HepG2 (cell line): ENCODE data around the gene INPP5E. TPM values are rescaled to one million over a fixed set of nuclear protein-coding genes. Genes with fewer than 3 reads are reported as not detected.

Experiments
- AKAP8 ChIP-seq: sonication (generic); formaldehyde crosslinking; IDR thresholded peaks from 2 replicates; pipeline ENCODE4 v1.5.1; 2020; ENCODE audit warnings: mild to moderate bottlenecking, missing genetic modification reagents
- ARNT ChIP-seq: fragments of 450-650 bp; IDR thresholded peaks from 2 replicates; pipeline ENCODE4 v1.6.1; 2017
- EZH2 ChIP-seq: conservative IDR thresholded peaks from 2 replicates; pipeline ENCODE4 v1.6.1; 2012; ENCODE audit warnings: mild to moderate bottlenecking, low read depth, low read length, moderate library complexity
- NFKB2 ChIP-seq: sonication (generic); formaldehyde crosslinking; IDR thresholded peaks from 2 replicates; pipeline ENCODE4 v1.4.0; 2020; ENCODE audit warnings: missing genetic modification reagents, borderline replicate concordance
- NFYC ChIP-seq: IDR thresholded peaks from 2 replicates; pipeline ENCODE4 v1.6.1; 2016; ENCODE audit warnings: missing genetic modification reagents, missing compliant biosample characterization
- NR2F1 ChIP-seq, 2 experiments: fragments of 450-650 bp in 1 of 2; formaldehyde crosslinking in 1 of 2; IDR thresholded peaks; 2 replicates each; pipeline versions ENCODE4 v1.5.0 to v1.6.1; 2016 to 2020; ENCODE audit warnings: mild to moderate bottlenecking in 1 of 2, missing compliant biosample characterization in 1 of 2, missing genetic modification reagents in 1 of 2, moderate library complexity in 1 of 2
- REL ChIP-seq: sonication (generic); formaldehyde crosslinking; conservative IDR thresholded peaks from 2 replicates; pipeline ENCODE4 v1.8.0; 2022; ENCODE audit warnings: mild to moderate bottlenecking, missing genetic modification reagents, moderate library complexity
- SAFB2 ChIP-seq: sonication (generic); formaldehyde crosslinking; IDR thresholded peaks from 2 replicates; pipeline ENCODE4 v1.5.1; 2020; ENCODE audit warnings: missing genetic modification reagents, low read depth, mild to moderate bottlenecking, borderline replicate concordance
- SIX4 ChIP-seq: sonication (generic); formaldehyde crosslinking; IDR thresholded peaks from 2 replicates; pipeline ENCODE4 v1.4.0; 2020; ENCODE audit warnings: missing genetic modification reagents
- SMYD3 ChIP-seq: sonication (generic); formaldehyde crosslinking; IDR thresholded peaks from 2 replicates; pipeline ENCODE4 v1.8.1; 2023; ENCODE audit warnings: mild to moderate bottlenecking, missing genetic modification reagents
- SPEN ChIP-seq: sonication (generic); formaldehyde crosslinking; IDR thresholded peaks from 2 replicates; pipeline ENCODE4 v1.5.1; 2020; ENCODE audit warnings: low read depth, mild to moderate bottlenecking, missing genetic modification reagents
- ZFP37 ChIP-seq: sonication (generic); formaldehyde crosslinking; IDR thresholded peaks from 2 replicates; pipeline ENCODE4 v1.4.0; 2020; ENCODE audit warnings: missing genetic modification reagents, borderline replicate concordance
- ZHX2 ChIP-seq, 2 experiments: sonication (generic) in 1 of 2; formaldehyde crosslinking in 1 of 2; IDR thresholded peaks; 2 replicates each; pipeline versions ENCODE4 v1.6.1 to v1.9.0; 2014 to 2022; ENCODE audit warnings: antibody characterized with exemption in 1 of 2, borderline replicate concordance in 1 of 2, inconsistent platforms in 1 of 2, low read depth in 1 of 2, missing genetic modification reagents in 1 of 2
- ZNF280B ChIP-seq: sonication (generic); formaldehyde crosslinking; IDR thresholded peaks from 2 replicates; pipeline ENCODE4 v1.5.0; 2020; ENCODE audit warnings: missing genetic modification reagents, mild to moderate bottlenecking, borderline replicate concordance
- ZNF546 ChIP-seq: sonication (generic); formaldehyde crosslinking; conservative IDR thresholded peaks from 2 replicates; pipeline ENCODE4 v1.8.1; 2023; ENCODE audit warnings: mild to moderate bottlenecking, missing genetic modification reagents
- ZNF782 ChIP-seq: sonication (generic); formaldehyde crosslinking; IDR thresholded peaks from 2 replicates; pipeline ENCODE4 v1.4.0; 2020; ENCODE audit warnings: missing genetic modification reagents, mild to moderate bottlenecking, borderline replicate concordance
- ZNF850 ChIP-seq: sonication (generic); formaldehyde crosslinking; conservative IDR thresholded peaks from 2 replicates; pipeline ENCODE4 v1.9.0; 2021; ENCODE audit warnings: mild to moderate bottlenecking, missing genetic modification reagents
- ZSCAN31 ChIP-seq: sonication (generic); formaldehyde crosslinking; IDR thresholded peaks from 2 replicates; pipeline ENCODE4 v1.5.0; 2020; ENCODE audit warnings: low read depth, mild to moderate bottlenecking, missing genetic modification reagents
- polyA plus RNA-seq, 8 experiments: library from polyadenylated mRNA; depleted of rRNA in 3 of 8; stranded (reverse) in 7 of 8; unstranded in 1 of 8; fragments of >200 nt; fragmentation: Illumina TruSeq in 4 of 8; extraction: Trizol in 4 of 8; gene quantifications; 2 replicates each; pipeline versions ENCODE4 v1.2.1 to v1.2.3, GENCODE V29; 2011 to 2016; ENCODE audit warnings: low read depth in 4 of 8, missing spikeins in 1 of 8, mixed read lengths in 1 of 8; ENCODE audit not compliant: insufficient read depth in 1 of 8
- total RNA-seq, 5 experiments: library from RNA; depleted of rRNA; stranded (reverse); fragments of >200 nt; fragmentation: Illumina TruSeq; extraction: Trizol; gene quantifications; 2 replicates each; pipeline ENCODE4 v1.2.3, GENCODE V29; 2016; ENCODE audit warnings: low read depth in 1 of 5
- TF ChIP-seq, protein P1 (sequence below): sonication (generic); formaldehyde crosslinking; IDR thresholded peaks from 2 replicates; pipeline ENCODE4 v1.4.0; 2020; ENCODE audit warnings: low read depth, mild to moderate bottlenecking, missing genetic modification reagents

Gene INPP5E
- total and polyA plus RNA-seq, 2 of the 13 experiments (the other 11 are each of a cell fraction or from before 2014, with no cell fraction given), result 5.5 TPM

DNA sequence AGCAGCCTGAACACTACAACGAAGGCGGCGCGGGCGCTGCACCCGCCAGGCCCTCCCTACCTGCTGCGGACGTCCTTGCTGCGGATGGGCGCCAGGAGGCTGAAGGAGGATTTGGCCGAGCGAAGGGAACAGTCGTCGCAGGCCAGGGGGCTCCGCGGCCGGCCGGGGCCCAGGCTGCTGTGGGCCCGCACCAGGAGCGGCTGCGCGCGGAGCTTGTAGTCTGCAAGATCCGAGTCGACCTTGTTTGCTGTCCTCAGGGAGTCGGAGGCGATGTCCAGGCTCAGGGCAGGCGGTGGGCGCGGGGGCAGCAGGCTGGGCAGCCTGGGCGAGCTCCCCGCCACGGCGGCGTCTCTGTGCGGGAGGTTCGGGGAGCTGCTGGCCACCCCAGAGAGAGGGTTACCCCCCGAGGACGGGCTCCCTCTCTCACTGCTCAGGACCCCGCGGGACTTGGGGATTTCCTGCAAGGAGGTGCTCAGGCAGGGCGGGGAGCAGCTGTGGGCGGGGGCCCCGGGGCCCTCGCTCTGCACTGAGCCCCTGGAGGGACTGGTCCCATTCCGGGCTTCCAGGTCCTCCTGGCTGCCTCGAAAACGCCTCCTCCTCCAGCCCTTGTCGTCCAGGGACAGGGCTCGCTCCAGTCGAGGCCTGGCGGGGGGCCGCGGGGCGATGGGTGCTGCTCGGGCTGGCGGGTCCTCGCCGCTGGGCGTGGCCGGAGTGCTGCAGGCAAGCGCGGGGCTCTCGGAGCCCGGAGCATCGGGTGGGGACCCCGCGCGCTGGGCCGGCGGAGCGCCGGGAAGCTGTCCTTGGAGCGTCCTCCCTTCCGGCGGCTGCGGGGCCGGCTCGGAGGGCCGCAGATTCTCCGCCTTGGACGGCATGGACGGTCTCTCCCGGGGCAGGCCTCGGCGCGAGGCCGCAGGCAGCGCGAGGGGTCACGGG, 831 bp downstream of the INPP5E start (continued):
- TF ChIP-seq ZSCAN31 (CRISPR knock-in tag) (no peak), ZNF546 (CRISPR knock-in tag) (0 out of 2 replicates have a peak, but pooled peaks have one; percentile 52), NFYC (CRISPR knock-in tag) (no peak), SMYD3 (no peak), ARNT (no peak), ZNF280B (CRISPR knock-in tag) (no peak), AKAP8 (CRISPR knock-in tag) (no peak), NFKB2 (CRISPR knock-in tag) (0 out of 2 replicates have a peak, but pooled peaks have one; percentile 2), SAFB2 (CRISPR knock-in tag) (no peak), ZNF782 (CRISPR knock-in tag) (no peak), ZNF850 (CRISPR knock-in tag) (no peak), NR2F1 (CRISPR knock-in tag; IDR thresholded peaks at IDR 0.05) (no peak), ZFP37 (no peak), SPEN (CRISPR knock-in tag) (no peak), ZHX2 (IDR thresholded peaks at IDR 0.05; ENCODE audit: low read depth) (no peak), ZHX2 (CRISPR knock-in tag; IDR thresholded peaks at IDR 0.05; ENCODE audit: borderline replicate concordance) (no peak), REL (CRISPR knock-in tag) (0 out of 2 replicates have a peak, but pooled peaks have one; percentile 30), EZH2 (no peak), SIX4 (no peak)
- TF ChIP-seq, protein P1, sequence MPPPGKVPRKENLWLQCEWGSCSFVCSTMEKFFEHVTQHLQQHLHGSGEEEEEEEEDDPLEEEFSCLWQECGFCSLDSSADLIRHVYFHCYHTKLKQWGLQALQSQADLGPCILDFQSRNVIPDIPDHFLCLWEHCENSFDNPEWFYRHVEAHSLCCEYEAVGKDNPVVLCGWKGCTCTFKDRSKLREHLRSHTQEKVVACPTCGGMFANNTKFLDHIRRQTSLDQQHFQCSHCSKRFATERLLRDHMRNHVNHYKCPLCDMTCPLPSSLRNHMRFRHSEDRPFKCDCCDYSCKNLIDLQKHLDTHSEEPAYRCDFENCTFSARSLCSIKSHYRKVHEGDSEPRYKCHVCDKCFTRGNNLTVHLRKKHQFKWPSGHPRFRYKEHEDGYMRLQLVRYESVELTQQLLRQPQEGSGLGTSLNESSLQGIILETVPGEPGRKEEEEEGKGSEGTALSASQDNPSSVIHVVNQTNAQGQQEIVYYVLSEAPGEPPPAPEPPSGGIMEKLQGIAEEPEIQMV (CRISPR knock-in tag), result no peak
